Epithelial cell of alveolus of lung (primary cell): ENCODE data around the gene TMEM38B. TPM values are rescaled to one million over a fixed set of nuclear protein-coding genes. Genes with fewer than 3 reads are reported as not detected.

Source experiments
- total RNA-seq: library from RNA; depleted of rRNA; stranded (reverse); fragments of >200 nt; gene quantifications from 2 replicates; pipeline ENCODE4 v1.2.1, GENCODE V29; 2015

TMEM38B gene
- 4.7 and 7.9 TPM in 2 replicates for total RNA-seq

DNA sequence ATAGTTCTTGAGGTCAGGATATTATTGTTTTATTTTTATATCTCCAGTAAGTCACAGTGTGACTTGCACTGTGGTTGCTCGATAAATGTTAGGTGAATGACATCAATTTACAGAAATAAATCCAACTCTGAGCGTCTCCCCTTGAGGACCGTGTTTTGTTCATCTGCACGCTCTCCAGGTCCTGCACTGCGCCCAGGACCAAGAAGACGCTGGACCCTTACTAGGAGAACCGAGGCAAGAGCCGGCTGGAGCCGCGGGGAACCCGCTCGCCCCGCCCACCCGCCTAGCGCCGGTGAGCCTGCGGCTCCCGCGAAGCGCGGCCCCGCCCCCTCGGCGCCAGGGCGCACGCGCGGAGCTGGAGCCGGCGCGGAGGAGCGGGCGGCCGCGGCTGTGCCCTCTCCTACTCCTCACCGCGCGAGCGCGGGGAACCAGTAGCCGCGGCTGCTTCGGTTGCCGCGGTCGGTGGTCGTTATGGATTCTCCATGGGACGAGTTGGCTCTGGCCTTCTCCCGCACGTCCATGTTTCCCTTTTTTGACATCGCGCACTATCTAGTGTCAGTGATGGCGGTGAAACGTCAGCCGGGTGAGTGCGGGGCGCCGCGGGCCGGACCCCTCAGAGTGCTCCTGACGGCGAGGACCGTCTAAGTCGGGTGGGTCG, at the start of gene TMEM38B:
TSS of gene TMEM38B (plus strand) at position 352 of the 658 bp plus-strand sequence. CDS start at position 472, 120 bp downstream.

DNA sequence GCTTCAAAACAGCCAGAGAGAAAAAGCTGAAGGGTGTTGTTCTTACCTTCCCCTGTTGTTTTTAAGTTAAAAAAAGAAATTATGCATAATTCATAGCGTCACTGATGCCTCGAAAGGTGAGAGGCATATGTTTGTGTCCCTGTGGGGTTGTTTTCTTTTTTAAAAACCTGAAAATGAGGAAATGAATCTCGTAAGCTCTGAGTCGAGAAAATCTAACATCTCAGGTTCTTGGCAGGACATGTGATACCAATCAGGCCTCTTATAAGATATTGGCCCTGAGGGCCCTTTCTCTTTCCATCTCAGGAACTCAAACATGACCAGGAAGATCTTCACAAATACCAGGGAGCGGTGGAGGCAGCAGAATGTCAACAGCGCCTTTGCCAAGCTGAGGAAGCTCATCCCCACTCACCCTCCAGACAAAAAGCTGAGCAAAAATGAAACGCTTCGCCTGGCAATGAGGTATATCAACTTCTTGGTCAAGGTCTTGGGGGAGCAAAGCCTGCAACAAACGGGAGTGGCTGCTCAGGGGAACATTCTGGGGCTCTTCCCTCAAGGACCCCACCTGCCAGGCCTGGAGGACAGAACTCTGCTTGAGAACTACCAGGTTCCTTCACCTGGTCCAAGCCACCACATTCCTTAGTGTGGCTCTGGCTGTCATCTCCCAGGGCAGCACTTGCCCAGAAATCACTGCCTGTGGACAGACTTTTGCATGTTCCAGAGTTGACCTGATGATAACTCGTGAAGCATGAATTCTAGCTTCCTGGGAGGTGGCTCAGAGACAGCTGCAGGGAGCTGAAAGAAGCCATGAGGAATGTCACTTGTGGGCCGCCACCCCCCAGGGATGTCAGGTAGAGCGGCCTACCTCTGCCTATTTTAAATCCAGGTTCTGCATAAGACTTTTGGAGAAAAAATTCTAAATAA, 31.9 kb upstream of the TMEM38B start, which contains the start of gene TAL2:
TSS of gene TAL2 (plus strand) at position 274 of the 921 bp plus-strand sequence. CDS start at position 314, 40 bp downstream.

Other genes with a start within 250 kb of the TMEM38B start
- gene FSD1L, start 246.5 kb upstream of the TMEM38B start, total RNA-seq, result 1.3 and 1.6 TPM in 2 replicates
- gene FKTN, start 136.4 kb upstream of the TMEM38B start, total RNA-seq, result 9.8 and 15.3 TPM in 2 replicates
- not detected in 2 replicates for gene TAL2, start 32.1 kb upstream of the TMEM38B start, total RNA-seq